SU-DHL-6 (cell line): ENCODE results near the gene SLC17A8.

Source experiments
- H2AFZ ChIP-seq: fragments of 200-600 bp; sonication (generic); 2 replicates; pipeline ENCODE4 v1.6.1; 2014; ENCODE audit warnings: low read depth, mild to moderate bottlenecking, moderate library complexity, mixed read lengths, antibody characterized with exemption, low read length; ENCODE audit not compliant: severe bottlenecking
- H3F3A ChIP-seq: fragments of 200-600 bp; shearing (Covaris generic); 2 replicates; pipeline ENCODE4 v1.6.0; 2016; ENCODE audit warnings: antibody characterized with exemption, mild to moderate bottlenecking; ENCODE audit not compliant: insufficient read depth
- H3K27ac ChIP-seq: fragments of 200-600 bp; sonication (generic); 2 replicates; pipeline ENCODE4 v1.5.1; 2016; ENCODE audit warnings: low read depth, mild to moderate bottlenecking, low read length, moderate library complexity, mixed read lengths
- H3K27me3 ChIP-seq: fragments of 200-600 bp; sonication (generic), shearing (Covaris generic); 2 replicates; pipeline ENCODE4 v1.6.0; 2014; ENCODE audit warnings: mild to moderate bottlenecking, low read length
- H3K36me3 ChIP-seq: fragments of 200-600 bp; sonication (generic); 2 replicates; pipeline ENCODE4 v1.6.1; 2014; ENCODE audit warnings: mild to moderate bottlenecking, low read length, mixed read lengths
- H3K4me2 ChIP-seq: fragments of 300-600, 200-600 bp; shearing (Covaris generic), sonication (generic); 2 replicates; pipeline ENCODE4 v1.6.0; 2014; ENCODE audit warnings: low read length, low read depth, mild to moderate bottlenecking; ENCODE audit not compliant: poor library complexity, severe bottlenecking
- H3K4me3 ChIP-seq: fragments of 200-600 bp; sonication (generic); 2 replicates; pipeline ENCODE4 v1.5.1; 2014; ENCODE audit warnings: antibody characterized with exemption, low read length, mild to moderate bottlenecking, mixed read lengths; ENCODE audit not compliant: insufficient read depth, poor library complexity, severe bottlenecking
- H3K79me2 ChIP-seq: fragments of 200-600 bp; sonication (generic); 2 replicates; pipeline ENCODE4 v1.6.1; 2014; ENCODE audit warnings: mild to moderate bottlenecking, low read length, moderate library complexity; ENCODE audit not compliant: insufficient read depth
- H3K9ac ChIP-seq: fragments of 200-600 bp; sonication (generic); 2 replicates; pipeline ENCODE4 v1.7.0; 2014; ENCODE audit warnings: mild to moderate bottlenecking, low read length
- H3K9me2 ChIP-seq: fragments of 200-600 bp; sonication (generic); replicated peaks from 2 replicates; pipeline ENCODE4 v1.6.1; 2014; ENCODE audit warnings: low read length; ENCODE audit not compliant: insufficient read depth
- H3K9me3 ChIP-seq: fragments of 200-600 bp; sonication (generic); 2 replicates; pipeline ENCODE4 v1.6.1; 2014; ENCODE audit warnings: low read length, mixed read lengths; ENCODE audit not compliant: insufficient read depth
- H4K20me1 ChIP-seq: fragments of 200-600 bp; sonication (generic); 2 replicates; pipeline ENCODE4 v1.6.1; 2014; ENCODE audit warnings: low read depth, mild to moderate bottlenecking, antibody characterized with exemption, low read length, moderate library complexity, mixed read lengths
- EZH2phosphoT487 ChIP-seq: fragments of 200-600 bp; sonication (generic), shearing (Covaris generic); conservative IDR thresholded peaks from 2 replicates; pipeline ENCODE4 v1.6.1; 2018; ENCODE audit warnings: mild to moderate bottlenecking, antibody characterized with exemption, low read length, moderate library complexity, mixed read lengths
- TF ChIP-seq, protein P1 (sequence below): fragments of 200-600 bp; sonication (generic); IDR thresholded peaks from one replicate; pipeline ENCODE4 v1.5.1; 2017; ENCODE audit warnings: antibody characterized with exemption, mild to moderate bottlenecking, low read length, moderate library complexity; ENCODE audit not compliant: insufficient read depth, poor library complexity, severe bottlenecking

SLC17A8 gene

DNA sequence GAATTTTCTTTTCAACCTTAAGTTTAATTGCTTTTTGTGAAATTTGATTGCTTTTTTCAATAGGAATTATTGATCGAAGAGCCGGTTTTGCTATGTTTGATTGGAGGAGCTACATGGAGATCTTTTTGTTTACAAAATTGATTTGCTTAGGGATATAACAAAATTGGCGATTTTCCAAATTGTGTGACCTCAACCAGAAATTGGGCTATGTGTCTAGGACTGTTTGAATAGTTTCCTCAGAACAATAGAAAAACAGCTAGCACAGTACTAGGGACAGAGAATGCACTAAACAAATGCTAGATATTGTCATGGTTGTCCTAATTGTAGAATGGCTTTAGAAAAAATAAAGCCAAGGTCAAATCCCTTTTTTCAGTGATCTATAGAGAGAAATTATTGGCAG lies 2.4 kb downstream of the SLC17A8 start:
- no peak overlapping the region for H3K27ac ChIP-seq
- H3F3A ChIP-seq = no peaks in the 10 kb centered on the region
- H3K79me2 ChIP-seq = no peaks in the 10 kb centered on the region
- no peaks in the 10 kb centered on the region for H3K36me3 ChIP-seq
- no peak overlapping the region for H3K4me3 ChIP-seq
- H4K20me1 ChIP-seq = no peaks in the 10 kb centered on the region
- no peaks in the 10 kb centered on the region for H3K27me3 ChIP-seq
- TF ChIP-seq, protein P1, sequence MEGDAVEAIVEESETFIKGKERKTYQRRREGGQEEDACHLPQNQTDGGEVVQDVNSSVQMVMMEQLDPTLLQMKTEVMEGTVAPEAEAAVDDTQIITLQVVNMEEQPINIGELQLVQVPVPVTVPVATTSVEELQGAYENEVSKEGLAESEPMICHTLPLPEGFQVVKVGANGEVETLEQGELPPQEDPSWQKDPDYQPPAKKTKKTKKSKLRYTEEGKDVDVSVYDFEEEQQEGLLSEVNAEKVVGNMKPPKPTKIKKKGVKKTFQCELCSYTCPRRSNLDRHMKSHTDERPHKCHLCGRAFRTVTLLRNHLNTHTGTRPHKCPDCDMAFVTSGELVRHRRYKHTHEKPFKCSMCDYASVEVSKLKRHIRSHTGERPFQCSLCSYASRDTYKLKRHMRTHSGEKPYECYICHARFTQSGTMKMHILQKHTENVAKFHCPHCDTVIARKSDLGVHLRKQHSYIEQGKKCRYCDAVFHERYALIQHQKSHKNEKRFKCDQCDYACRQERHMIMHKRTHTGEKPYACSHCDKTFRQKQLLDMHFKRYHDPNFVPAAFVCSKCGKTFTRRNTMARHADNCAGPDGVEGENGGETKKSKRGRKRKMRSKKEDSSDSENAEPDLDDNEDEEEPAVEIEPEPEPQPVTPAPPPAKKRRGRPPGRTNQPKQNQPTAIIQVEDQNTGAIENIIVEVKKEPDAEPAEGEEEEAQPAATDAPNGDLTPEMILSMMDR = no peak
- no peak for TF ChIP-seq EZH2phosphoT487
- H2AFZ ChIP-seq = no peak overlapping the region
- H3K9ac ChIP-seq = no peak overlapping the region
- H3K9me3 ChIP-seq = no peaks in the 10 kb centered on the region
- H3K4me2 ChIP-seq = no peak overlapping the region
- H3K9me2 ChIP-seq = no peaks in the 10 kb centered on the region

DNA sequence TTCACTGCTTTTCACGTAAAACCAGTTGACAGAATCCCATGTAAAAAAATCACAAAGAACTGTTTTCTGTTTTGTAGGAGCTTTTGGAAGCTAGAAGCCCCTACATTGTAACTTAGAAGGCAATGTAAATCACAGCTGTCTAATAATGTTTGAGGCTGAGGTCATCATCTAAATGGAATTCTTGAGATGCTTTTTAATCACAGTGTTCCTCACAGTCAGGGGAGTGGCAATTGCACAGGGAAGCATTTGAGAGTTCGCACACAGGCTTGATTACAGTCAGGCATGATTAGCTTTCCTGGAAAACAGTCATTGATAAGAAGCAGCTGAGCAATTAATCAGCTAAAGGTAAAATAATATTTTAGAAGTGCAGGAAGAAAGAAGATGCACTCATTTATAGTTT lies 2.9 kb downstream of the SLC17A8 start:
- H3K79me2 ChIP-seq = no peaks in the 10 kb centered on the region
- H2AFZ ChIP-seq = no peak overlapping the region
- H3K4me3 ChIP-seq = no peak overlapping the region
- H3K27ac ChIP-seq = no peak overlapping the region
- no peaks in the 10 kb centered on the region for H3K9me3 ChIP-seq
- no peak overlapping the region for H3K9ac ChIP-seq
- TF ChIP-seq, protein P1 = no peak
- no peaks in the 10 kb centered on the region for H4K20me1 ChIP-seq
- no peaks in the 10 kb centered on the region for H3K27me3 ChIP-seq
- H3K36me3 ChIP-seq = no peaks in the 10 kb centered on the region
- no peak overlapping the region for H3K4me2 ChIP-seq
- no peaks in the 10 kb centered on the region for H3K9me2 ChIP-seq
- H3F3A ChIP-seq = no peaks in the 10 kb centered on the region

DNA sequence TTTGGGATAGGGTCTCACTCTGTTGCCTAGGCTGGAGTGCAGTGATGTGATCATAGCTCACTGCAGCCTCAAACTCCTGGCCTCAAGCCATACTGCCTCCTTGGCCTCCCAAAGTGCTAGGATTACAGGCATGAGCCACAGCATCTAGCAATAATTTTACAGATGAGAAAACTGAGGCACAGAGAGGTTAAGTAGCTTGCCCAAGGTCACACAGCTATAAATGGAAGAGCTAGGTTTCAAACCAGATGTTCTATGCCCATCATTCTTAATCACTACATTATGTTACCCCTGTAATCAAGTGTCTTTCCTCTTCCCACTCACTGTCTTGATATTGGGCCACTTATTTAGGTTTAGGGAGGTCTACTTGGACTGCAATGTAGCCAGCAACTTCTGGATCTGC lies 3.6 kb downstream of the SLC17A8 start:
- H3K4me2 ChIP-seq = no peak overlapping the region
- no peaks in the 10 kb centered on the region for H3K27me3 ChIP-seq
- no peak overlapping the region for H3K4me3 ChIP-seq
- no peaks in the 10 kb centered on the region for H3K9me3 ChIP-seq
- no peaks in the 10 kb centered on the region for H3K36me3 ChIP-seq
- H4K20me1 ChIP-seq = no peaks in the 10 kb centered on the region
- H3K79me2 ChIP-seq = no peaks in the 10 kb centered on the region
- H3K27ac ChIP-seq = no peak overlapping the region
- H3K9me2 ChIP-seq = no peaks in the 10 kb centered on the region
- H3K9ac ChIP-seq = no peak overlapping the region
- TF ChIP-seq, protein P1 = no peak
- no peak for TF ChIP-seq EZH2phosphoT487
- no peak overlapping the region for H2AFZ ChIP-seq
- H3F3A ChIP-seq = no peaks in the 10 kb centered on the region

DNA sequence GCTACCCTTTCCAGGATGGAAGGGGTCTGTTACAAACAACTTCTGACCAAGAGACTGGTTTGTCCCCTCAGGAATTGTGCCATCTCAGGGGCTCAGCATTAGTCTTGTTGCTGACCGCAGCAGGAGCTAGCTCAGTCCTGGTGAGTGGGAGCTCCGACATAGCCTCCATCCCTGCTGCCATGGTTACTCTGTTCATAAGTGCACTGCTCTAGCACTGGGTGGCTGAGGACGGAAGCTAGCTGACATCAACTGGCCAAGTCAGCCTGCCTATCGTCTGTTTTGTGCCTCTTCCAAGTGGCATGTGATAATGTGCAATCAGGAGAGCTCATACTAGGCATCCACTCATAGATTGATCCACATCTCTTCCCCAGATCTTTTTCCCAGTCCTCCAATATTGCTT lies 7.5 kb downstream of the SLC17A8 start:
- no peak overlapping the region for H3K4me3 ChIP-seq
- no peaks in the 10 kb centered on the region for H4K20me1 ChIP-seq
- no peaks in the 10 kb centered on the region for H3K9me3 ChIP-seq
- no peak overlapping the region for H2AFZ ChIP-seq
- no peaks in the 10 kb centered on the region for H3K36me3 ChIP-seq
- no peaks in the 10 kb centered on the region for H3K9me2 ChIP-seq
- no peaks in the 10 kb centered on the region for H3K27me3 ChIP-seq
- TF ChIP-seq EZH2phosphoT487 = no peak
- TF ChIP-seq, protein P1 = no peak
- H3K27ac ChIP-seq = no peak overlapping the region
- H3K9ac ChIP-seq = no peak overlapping the region
- no peaks in the 10 kb centered on the region for H3F3A ChIP-seq
- no peak overlapping the region for H3K4me2 ChIP-seq
- no peaks in the 10 kb centered on the region for H3K79me2 ChIP-seq
